Urothelium cell line (cell line): ENCODE results near the gene CXCL8.
"Not testable (repeated sequence)": the region's sequence is repeated elsewhere in the genome, so short reads cannot be mapped to it uniquely, and the experiment has no call there.

ENCODE experiments used
- DNase-seq: peaks from one replicate; pipeline ENCODE4 v3.0.0; 2011; ENCODE audit warnings: low spot score, mixed read lengths
- FAIRE-seq: peaks from 2 replicates; lab custom pipeline; 2011; peaks lifted over from hg19 to GRCh38; lab: Jason Lieb, UNC

The CXCL8 gene

GRCh38 chr4:73742490-73743160 is 2.3 kb downstream of the CXCL8 start:
- FAIRE-seq = no peak
- DNase-seq = no peak

GRCh38 chr4:73743281-73743680 is 2.9 kb downstream of the CXCL8 start:
- DNase-seq = no peak
- FAIRE-seq = no peak

DNA sequence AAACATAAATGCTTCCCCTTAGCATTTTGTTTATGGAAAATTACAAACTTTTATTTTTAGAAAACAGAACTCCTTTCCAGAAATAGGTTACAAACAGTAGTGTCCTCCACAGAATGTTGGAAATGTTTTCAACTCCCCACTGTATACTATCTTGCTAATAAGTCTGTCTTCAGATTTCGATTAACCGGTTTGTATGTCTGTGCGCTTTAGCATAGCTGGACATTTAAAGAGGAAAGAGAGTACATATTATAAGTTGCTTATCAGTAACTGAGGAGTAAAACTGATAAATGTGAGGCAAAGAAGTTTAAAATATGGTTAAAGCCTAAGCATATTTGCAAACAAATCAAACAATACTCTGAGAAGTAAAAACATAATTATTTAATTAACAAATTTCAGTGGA is 3.4 kb downstream of the CXCL8 start:
- no peak for FAIRE-seq
- no peak for DNase-seq

DNA sequence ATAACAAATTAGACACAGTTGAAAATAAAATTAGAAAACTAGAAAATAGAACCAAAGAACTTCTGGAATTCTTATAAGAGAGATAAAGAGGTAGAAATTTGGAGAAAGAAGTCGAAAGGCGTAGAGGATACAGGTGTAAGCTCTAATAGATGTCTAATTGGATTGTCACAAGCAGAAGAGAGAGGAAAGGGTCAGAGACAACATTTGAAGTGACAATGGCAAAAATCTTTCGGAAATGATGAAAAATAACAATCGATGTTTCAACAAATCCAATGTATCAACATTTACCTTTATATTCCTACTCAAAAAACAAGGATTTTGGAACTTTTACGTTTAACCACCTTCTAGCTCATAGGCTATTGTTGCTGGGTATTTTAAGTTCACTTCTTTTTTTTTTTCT is 3.8 kb downstream of the CXCL8 start:
- no peak for FAIRE-seq
- DNase-seq = no peak

DNA sequence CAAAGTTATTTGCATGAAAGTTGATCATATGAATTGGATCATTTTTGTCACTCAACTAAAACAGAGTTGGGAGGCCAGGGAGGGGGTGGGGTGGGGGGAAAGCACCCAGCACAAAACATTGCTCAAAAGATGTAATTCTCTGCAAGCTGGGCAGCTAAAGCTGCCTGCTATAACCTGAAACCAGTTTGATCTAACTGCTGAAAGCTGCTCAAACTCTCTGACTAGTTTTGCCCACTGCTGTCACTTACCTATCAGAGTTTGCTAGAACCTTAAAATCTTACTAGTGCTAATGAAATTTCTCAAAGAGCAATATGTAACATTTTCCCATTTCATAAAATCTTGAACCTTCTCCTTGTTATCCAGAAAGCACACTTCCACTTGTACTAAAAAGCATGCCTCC is 10.4 kb downstream of the CXCL8 start:
- no peak for DNase-seq
- peak; percentile 13 for FAIRE-seq

GRCh38 chr4:73751166-73751565 is 10.8 kb downstream of the CXCL8 start:
- FAIRE-seq (no peak), DNase-seq (no peak)

DNA sequence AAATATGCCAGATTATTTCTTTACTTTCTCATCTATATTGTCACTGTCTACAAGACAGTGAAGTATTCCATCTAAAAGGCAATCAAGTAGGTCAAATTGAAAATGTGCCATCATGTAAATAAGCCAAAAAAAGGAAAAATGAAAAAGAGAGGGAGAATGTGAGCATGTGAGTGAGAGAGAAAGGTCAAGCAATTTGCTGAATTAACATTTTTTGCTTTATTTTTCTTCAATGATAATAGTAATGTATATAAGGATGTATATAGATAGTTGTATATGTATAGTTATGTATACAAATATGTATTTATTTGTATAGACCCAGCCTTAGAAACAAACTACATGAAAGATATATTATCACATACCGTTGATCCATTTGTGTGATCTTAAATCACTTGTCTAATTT is 11.5 kb downstream of the CXCL8 start:
- DNase-seq (no peak), FAIRE-seq (no peak)

- DNase-seq = no peak
Observed at GRCh38 chr4:73752424-73752823, 12.1 kb downstream of the CXCL8 start.

DNA sequence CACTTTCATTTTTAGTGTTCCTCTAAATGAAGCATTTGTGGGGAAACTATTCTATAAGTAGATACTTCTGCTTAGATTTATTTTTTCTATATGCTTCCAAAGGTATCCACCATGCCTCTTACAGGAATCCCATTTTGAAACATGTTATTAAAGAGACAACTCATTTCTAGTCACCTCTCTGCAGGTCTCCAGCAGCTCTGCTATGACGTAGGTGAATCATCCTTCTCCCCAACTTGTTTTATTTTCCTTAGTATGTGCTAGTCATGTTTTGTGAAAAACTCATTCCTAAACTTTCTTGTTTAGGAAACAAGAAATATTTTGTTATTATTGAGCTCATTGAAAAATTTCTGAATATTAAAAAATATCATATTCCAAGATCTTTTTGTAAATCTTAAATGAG is 12.8 kb downstream of the CXCL8 start:
- DNase-seq (no peak), FAIRE-seq (no peak)

More at GRCh38 chr4:73752424-73752823, 12.1 kb downstream of the CXCL8 start:
- FAIRE-seq = no peak

DNA sequence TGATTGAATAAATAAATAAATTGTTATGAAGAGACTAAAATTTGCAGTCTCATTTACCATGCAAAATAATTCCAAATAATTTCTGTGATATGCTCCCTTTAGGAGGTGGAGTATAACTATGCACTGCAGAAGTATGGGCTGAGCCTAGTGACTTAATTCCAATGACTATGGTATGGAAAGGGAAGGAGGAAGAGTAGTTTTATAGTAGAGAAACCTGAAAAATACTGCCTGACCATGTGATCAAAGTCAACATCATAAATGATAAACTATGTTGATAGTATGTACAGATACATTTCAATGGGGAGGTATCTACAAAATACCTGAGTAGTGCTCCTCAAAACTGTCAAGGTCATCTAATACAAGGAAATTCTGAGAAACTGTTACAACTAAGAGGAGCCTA is 14.6 kb downstream of the CXCL8 start:
- no peak for FAIRE-seq

DNA sequence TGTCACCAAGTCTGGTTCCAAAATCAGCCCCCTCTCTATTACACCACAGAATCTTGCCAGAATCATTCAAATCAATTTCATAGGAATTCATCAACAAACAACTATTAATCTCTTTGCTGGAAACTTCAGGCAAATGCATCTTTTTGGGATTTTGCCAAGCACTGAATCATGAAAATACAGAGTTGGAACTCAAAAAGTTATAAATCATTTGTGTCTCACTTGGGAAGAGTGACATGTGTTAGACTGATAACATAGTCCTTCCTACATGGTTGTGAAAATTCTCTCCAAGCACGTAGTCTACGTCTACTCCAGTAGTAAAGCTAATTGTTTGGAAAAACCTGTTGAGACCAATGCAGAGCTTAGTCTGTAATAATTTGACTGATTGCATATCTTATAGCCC is 19.0 kb downstream of the CXCL8 start:
- DNase-seq (no peak), FAIRE-seq (peak; percentile 23)

More for the DNA sequence above, 14.6 kb downstream of the CXCL8 start:
- DNase-seq = no peak

DNA sequence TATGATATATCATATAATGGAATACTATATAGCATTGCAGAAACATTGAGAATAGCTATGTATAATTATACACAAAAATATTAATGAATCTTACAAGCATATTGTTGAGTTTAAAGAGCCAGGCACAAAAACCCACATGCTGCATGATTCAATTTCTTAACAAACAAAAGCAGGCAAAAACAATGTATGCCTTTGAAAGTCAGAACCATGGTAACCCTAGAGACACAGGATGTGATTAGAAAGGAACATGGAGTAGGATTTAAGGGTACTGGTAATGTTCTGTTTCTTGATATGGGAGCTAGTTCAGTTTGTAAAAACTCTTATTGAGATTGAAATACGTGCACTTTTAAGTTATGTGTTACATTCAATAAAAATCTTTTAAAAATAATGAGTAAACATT is 21.5 kb downstream of the CXCL8 start:
- no peak for FAIRE-seq
- DNase-seq = no peak

GRCh38 chr4:73762409-73762808 is 22.0 kb downstream of the CXCL8 start:
- no peak for FAIRE-seq

GRCh38 chr4:73763877-73764276 is 23.5 kb downstream of the CXCL8 start:
- no peak for DNase-seq
- no peak for FAIRE-seq

More at GRCh38 chr4:73762409-73762808, 22.0 kb downstream of the CXCL8 start:
- DNase-seq = no peak

DNA sequence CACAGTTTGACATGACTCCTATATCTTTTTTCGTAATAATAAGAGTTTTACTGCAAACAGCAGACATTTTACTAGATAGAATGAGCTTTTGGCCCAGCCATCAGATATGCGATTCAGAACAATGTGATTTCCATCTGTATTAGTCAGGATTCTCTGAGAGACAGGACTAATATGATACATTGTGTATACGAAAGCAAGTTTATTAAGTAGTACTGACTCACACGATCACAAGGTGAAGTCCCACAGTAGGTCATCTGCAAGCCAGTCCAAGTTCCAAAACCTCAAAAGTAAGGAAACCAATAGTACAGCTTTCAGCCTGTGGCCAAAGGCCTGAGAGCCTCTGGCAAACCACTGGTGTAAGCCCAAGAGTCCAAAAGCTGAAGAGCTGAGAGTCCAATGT is 24.1 kb downstream of the CXCL8 start:
- FAIRE-seq (no peak), DNase-seq (no peak)

DNA sequence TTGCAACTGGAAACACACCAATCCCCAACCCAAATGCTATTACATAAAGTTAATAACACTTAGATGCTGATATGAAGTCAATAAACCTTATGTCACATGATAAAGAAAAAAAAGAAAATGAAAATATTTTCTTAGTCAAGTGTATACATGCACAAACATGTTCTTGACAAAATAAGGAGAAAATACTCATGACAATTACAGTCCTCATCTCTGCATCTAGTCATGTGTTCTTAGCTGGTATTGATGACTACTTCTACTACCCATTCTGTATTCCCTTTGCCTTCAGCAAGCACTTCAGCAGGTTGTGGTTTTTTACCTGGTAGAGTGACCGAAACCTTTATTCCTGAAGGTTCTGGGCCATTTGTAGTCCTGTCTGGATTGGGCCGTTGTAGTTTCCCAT is 24.9 kb downstream of the CXCL8 start:
- DNase-seq (no peak), FAIRE-seq (no peak)

- DNase-seq (no peak), FAIRE-seq (no peak)
Observed at GRCh38 chr4:73770917-73771316, 30.5 kb downstream of the CXCL8 start.

DNA sequence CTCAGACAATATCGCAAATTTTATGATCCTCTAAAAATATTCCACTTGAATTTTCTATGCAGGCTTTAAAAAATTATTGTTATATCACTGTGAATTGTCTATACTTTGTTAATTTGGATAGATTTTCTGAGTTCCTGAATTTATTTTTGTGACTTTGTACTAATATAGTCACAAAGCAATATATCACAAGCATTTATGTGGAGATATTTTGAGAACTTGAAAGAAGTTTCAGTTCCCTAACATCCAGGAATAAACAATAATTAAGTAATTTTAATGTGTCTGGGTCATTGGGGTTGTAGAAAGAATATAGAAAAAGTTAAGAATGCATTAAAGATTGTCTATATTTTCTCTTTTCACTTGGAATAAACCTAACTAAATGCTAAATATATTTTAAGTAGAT is 32.0 kb downstream of the CXCL8 start:
- FAIRE-seq = no peak
- DNase-seq = no peak

DNA sequence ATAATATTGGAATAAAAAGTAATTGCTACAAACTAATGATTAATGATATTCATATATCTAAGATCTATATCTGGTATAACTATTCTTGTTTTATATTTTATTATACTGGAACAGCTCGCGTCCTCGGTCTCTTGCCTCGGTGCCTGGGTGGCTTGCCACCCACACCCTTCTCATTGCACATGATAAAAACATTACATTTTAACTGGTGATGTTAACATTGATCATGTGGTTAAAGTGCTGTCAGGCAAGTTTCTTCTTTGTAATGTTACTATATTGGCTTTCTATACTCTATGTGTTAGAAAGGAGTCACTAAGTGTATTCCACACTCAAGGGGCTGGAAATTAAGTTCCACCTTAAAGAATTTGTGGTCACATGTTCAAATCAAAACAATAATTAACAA is 34.0 kb downstream of the CXCL8 start:
- not testable (repeated sequence) for FAIRE-seq, DNase-seq

DNA sequence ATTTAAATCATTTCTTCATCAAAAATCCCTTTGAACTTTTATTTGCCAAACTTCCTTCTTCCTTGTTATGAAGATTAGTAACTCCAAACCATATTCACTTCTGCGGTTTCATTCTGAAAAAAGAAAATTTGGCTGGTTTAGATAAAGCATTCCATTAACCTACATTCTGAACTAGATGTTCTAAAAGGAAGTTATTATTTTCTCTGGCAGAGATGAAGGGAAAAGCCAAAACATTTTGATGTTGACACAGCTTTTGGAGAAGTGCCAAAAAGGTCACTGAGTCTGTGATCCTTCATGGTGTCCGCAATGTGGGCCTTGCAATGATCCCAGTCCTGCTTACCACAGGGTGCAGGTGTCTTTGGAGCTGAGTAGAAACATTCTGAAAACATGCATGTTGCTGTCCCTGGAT is 36.0 kb downstream of the CXCL8 start:
- peak; percentile 40 for DNase-seq
- FAIRE-seq = no peak

- FAIRE-seq = no peak
Observed at GRCh38 chr4:73777612-73778011, 37.2 kb downstream of the CXCL8 start.

GRCh38 chr4:73780243-73780642 is 39.9 kb downstream of the CXCL8 start:
- FAIRE-seq = no peak
- DNase-seq = no peak

More at GRCh38 chr4:73777612-73778011, 37.2 kb downstream of the CXCL8 start:
- DNase-seq = no peak

DNA sequence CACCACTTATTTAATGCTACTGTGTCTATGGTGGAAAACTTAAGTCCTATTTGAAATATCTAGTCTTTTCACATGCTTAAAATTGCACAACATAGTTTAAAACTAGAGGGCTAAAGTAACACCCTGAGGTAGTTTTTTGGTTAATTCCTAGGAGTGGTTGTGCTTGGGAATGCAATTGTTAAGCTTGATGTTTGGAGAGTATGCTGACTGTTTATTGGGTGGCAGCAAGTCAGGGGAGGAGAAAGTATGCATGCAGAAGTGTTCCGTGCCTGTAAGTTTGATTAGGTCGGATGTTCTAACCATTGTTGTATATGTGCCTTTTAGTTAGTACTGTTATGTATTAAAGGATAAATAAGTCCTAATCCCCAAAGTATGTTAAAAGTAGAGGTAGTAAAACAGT is 40.5 kb downstream of the CXCL8 start:
- no peak for FAIRE-seq
- DNase-seq = no peak
